Smooth muscle cell (in vitro differentiated cells): Measurements from ENCODE around the gene RBM20. TPM values are rescaled to one million over a fixed set of nuclear protein-coding genes. Genes with fewer than 3 reads are reported as not detected.

ENCODE experiments used
- DNase-seq: peaks from one replicate; lab custom pipeline; 2025; ENCODE audit not compliant: unreplicated experiment; lab: John Stamatoyannopoulos, UW
- H2AFZ ChIP-seq: fragments of 200-600 bp; sonication (generic); 2 replicates; pipeline ENCODE4 v1.6.0; 2016; ENCODE audit warnings: antibody characterized with exemption, low read depth, mild to moderate bottlenecking
- H3F3A ChIP-seq: fragments of 200-600 bp; sonication (generic); 2 replicates; pipeline ENCODE4 v1.6.0; 2017; ENCODE audit warnings: antibody characterized with exemption, low read depth
- H3K27ac ChIP-seq: fragments of 200-600 bp; sonication (generic); 2 replicates; pipeline ENCODE4 v1.5.1; 2016; ENCODE audit warnings: low read depth, mild to moderate bottlenecking
- H3K27me3 ChIP-seq: fragments of 200-600 bp; sonication (generic); 2 replicates; pipeline ENCODE4 v1.6.1; 2016; ENCODE audit warnings: low read depth, mild to moderate bottlenecking
- H3K36me3 ChIP-seq: fragments of 200-600 bp; sonication (generic); 2 replicates; pipeline ENCODE4 v1.5.1; 2016; ENCODE audit warnings: low read depth
- H3K4me1 ChIP-seq: fragments of 200-600 bp; sonication (generic); 2 replicates; pipeline ENCODE4 v1.5.1; 2016; ENCODE audit warnings: low read depth
- H3K4me2 ChIP-seq: fragments of 200-600 bp; sonication (generic); 2 replicates; pipeline ENCODE4 v1.6.0; 2016; ENCODE audit warnings: mild to moderate bottlenecking
- H3K4me3 ChIP-seq: fragments of 200-600 bp; sonication (generic); 2 replicates; pipeline ENCODE4 v1.5.1; 2016; ENCODE audit warnings: mild to moderate bottlenecking
- H3K79me2 ChIP-seq: fragments of 200-600 bp; sonication (generic); 2 replicates; pipeline ENCODE4 v1.6.0; 2016; ENCODE audit warnings: low read depth, mild to moderate bottlenecking
- H3K9ac ChIP-seq: fragments of 200-600 bp; sonication (generic); 2 replicates; pipeline ENCODE4 v1.6.0; 2016; ENCODE audit warnings: low read depth
- H3K9me3 ChIP-seq: fragments of 200-600 bp; sonication (generic); replicated peaks from 2 replicates; pipeline ENCODE4 v1.5.1; 2016; ENCODE audit warnings: low read depth
- H4K20me1 ChIP-seq: fragments of 200-600 bp; sonication (generic); 2 replicates; pipeline ENCODE4 v1.6.0; 2016; ENCODE audit warnings: low read depth
- WGBS: methylation state at CpG from one replicate; pipeline ENCODE4 v1.1.7; 2016; ENCODE audit warnings: low lambda C conversion rate; 5-methylcytosine and 5-hydroxymethylcytosine counted together
- polyA plus RNA-seq: library from polyadenylated mRNA; unstranded; fragments of >200 nt; fragmentation: Nextera tagmentation; extraction: Ambion mirVana; gene quantifications from 2 replicates; pipeline ENCODE4 v1.2.1, GENCODE V29; 2016
- total RNA-seq: library from RNA; depleted of rRNA; stranded (reverse); fragments of >200 nt; gene quantifications from 2 replicates; pipeline ENCODE4 v1.2.3, GENCODE V29; 2014
- TF ChIP-seq, protein P1 (sequence below): fragments of 200-600 bp; sonication (generic); IDR thresholded peaks from 2 replicates; pipeline ENCODE4 v1.5.1; 2017; ENCODE audit warnings: borderline replicate concordance, mild to moderate bottlenecking, antibody characterized with exemption; ENCODE audit not compliant: insufficient read depth, poor library complexity, severe bottlenecking

RBM20 gene
- total and polyA plus RNA-seq, 2 experiments from 2014 or later: 0.09 TPM

- Histone ChIP-seq H3K4me1 (no peaks in the 10 kb centered on the region), H3K9ac (no peak overlapping the region), H4K20me1 (no peaks in the 10 kb centered on the region), H3K36me3 (no peaks in the 10 kb centered on the region), H3F3A (no peaks in the 10 kb centered on the region), H3K79me2 (no peaks in the 10 kb centered on the region), H3K4me3 (no peak overlapping the region), H3K9me3 (no peaks in the 10 kb centered on the region), H3K4me2 (no peak overlapping the region), H3K27ac (no peak overlapping the region), H3K27me3 (no peaks in the 10 kb centered on the region), H2AFZ (no peak overlapping the region)
- no peak for DNase-seq
- 96% methylated on average over 6 of the region's 6 CpGs for WGBS
- TF ChIP-seq, protein P1, sequence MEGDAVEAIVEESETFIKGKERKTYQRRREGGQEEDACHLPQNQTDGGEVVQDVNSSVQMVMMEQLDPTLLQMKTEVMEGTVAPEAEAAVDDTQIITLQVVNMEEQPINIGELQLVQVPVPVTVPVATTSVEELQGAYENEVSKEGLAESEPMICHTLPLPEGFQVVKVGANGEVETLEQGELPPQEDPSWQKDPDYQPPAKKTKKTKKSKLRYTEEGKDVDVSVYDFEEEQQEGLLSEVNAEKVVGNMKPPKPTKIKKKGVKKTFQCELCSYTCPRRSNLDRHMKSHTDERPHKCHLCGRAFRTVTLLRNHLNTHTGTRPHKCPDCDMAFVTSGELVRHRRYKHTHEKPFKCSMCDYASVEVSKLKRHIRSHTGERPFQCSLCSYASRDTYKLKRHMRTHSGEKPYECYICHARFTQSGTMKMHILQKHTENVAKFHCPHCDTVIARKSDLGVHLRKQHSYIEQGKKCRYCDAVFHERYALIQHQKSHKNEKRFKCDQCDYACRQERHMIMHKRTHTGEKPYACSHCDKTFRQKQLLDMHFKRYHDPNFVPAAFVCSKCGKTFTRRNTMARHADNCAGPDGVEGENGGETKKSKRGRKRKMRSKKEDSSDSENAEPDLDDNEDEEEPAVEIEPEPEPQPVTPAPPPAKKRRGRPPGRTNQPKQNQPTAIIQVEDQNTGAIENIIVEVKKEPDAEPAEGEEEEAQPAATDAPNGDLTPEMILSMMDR: no peak
Observed at GRCh38 chr10:110742801-110743200, 98.7 kb downstream of the RBM20 start.

DNA sequence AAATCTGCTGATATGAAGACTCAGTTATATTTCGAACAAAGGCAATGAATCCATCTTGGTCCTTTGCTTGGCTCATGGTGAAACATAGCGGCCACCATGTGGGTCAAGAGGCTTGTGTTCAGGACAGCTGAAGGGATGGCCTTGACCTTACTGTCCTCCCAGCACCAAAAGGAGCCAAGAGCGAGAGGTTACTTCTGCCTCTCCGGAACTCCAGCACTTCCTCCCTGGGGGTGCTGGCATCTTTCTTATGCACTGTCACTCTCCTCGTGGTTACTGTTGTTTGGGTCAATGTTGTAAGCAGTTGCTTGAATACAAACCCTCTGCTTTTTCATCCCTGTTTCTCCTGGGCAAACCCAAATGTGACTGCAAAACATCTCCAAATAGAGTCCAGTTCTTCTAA lies 100.6 kb downstream of the RBM20 start:
- WGBS: 88% methylated on average over 5 of the region's 5 CpGs
- H3K27ac ChIP-seq: no peak overlapping the region
- H3K79me2 ChIP-seq: no peaks in the 10 kb centered on the region
- H3K4me2 ChIP-seq: no peak overlapping the region
- H3K4me3 ChIP-seq: no peak overlapping the region
- H4K20me1 ChIP-seq: no peaks in the 10 kb centered on the region
- H3K27me3 ChIP-seq: no peaks in the 10 kb centered on the region
- H2AFZ ChIP-seq: no peak overlapping the region
- H3K4me1 ChIP-seq: no peaks in the 10 kb centered on the region
- TF ChIP-seq, protein P1: no peak
- no peaks in the 10 kb centered on the region for H3F3A ChIP-seq
- peaks cover 3% of the 10 kb centered on the region for H3K9me3 ChIP-seq
- DNase-seq: no peak
- H3K36me3 ChIP-seq: no peaks in the 10 kb centered on the region
- H3K9ac ChIP-seq: no peak overlapping the region

DNA sequence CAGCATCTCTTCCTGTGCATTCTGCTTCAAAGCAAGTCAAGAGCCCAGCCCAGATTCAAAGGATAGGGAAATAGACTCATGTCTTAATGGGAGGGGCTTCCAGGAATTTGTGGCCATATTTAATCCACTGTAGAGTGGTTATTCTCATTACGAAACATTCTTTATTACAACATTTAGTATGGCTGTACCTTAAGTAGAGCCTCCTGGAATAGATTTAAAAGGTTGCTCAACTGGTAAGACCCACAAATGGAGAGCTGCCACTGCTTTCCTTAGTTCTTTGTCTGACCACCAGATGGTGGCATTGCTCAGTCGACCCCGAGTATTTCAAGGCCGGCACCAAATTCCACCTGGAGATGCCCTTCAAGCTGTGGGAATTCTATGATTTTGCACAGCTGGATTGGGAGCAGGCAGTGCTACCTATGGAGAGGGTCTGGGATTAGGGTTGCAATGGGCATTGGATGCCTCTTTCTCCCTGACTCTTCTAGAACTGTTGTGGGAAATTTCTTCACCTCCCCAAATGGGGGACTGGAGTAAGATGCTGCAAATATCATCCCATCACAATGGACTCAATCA lies 102.2 kb downstream of the RBM20 start:
- Histone ChIP-seq H4K20me1 (no peaks in the 10 kb centered on the region), H3F3A (no peaks in the 10 kb centered on the region), H2AFZ (no peak overlapping the region), H3K27ac (no peak overlapping the region), H3K4me2 (no peak overlapping the region), H3K4me3 (no peak overlapping the region), H3K9ac (no peak overlapping the region), H3K79me2 (no peaks in the 10 kb centered on the region), H3K27me3 (no peaks in the 10 kb centered on the region), H3K9me3 (peaks cover 3% of the 10 kb centered on the region), H3K4me1 (no peaks in the 10 kb centered on the region), H3K36me3 (no peaks in the 10 kb centered on the region)
- 9% methylated on average over 4 of the region's 4 CpGs for WGBS
- peak; percentile 2 for DNase-seq
- TF ChIP-seq, protein P1: peak; percentile 83

GRCh38 chr10:110746969-110747608 lies 103.0 kb downstream of the RBM20 start:
- Histone ChIP-seq H3K36me3 (no peaks in the 10 kb centered on the region), H2AFZ (no peak overlapping the region), H4K20me1 (no peaks in the 10 kb centered on the region), H3K9ac (no peak overlapping the region), H3K79me2 (no peaks in the 10 kb centered on the region), H3K9me3 (peaks cover 3% of the 10 kb centered on the region), H3K4me1 (no peaks in the 10 kb centered on the region), H3K4me2 (no peak overlapping the region), H3F3A (no peaks in the 10 kb centered on the region), H3K27ac (no peak overlapping the region), H3K27me3 (no peaks in the 10 kb centered on the region), H3K4me3 (no peak overlapping the region)
- 72% methylated on average over 1 of the region's 1 CpG for WGBS
- TF ChIP-seq, protein P1: no peak
- no peak for DNase-seq
